ENCODE measurements around the gene REXO5. TPM values are rescaled to one million over a fixed set of nuclear protein-coding genes. Genes with fewer than 3 reads are reported as not detected.

The REXO5 gene
- total and polyA plus RNA-seq, 8 donors = 0.88 to 4.9 (median 2.1) TPM

- peak; percentile 67 to 82 (median 74) for ATAC-seq
- no peak for FAIRE-seq
- 38 to 40% methylated on average over 2 of the region's 2 CpGs for WGBS, 2 donors
- Histone ChIP-seq H3K27me3 (no peaks in the 10 kb centered on the region), H3K4me1 (peaks cover 5 to 14% (median 5%) of the 10 kb centered on the region in 3 donors), H3K27ac (peak overlapping the region in 3 of 4 donors; percentile 9 to 34 (median 10)), H3K9me3 (no peaks in the 10 kb centered on the region), H3K4me3 (no peak overlapping the region), H3K36me3 (no peaks in the 10 kb centered on the region)
- TF ChIP-seq, protein P1, sequence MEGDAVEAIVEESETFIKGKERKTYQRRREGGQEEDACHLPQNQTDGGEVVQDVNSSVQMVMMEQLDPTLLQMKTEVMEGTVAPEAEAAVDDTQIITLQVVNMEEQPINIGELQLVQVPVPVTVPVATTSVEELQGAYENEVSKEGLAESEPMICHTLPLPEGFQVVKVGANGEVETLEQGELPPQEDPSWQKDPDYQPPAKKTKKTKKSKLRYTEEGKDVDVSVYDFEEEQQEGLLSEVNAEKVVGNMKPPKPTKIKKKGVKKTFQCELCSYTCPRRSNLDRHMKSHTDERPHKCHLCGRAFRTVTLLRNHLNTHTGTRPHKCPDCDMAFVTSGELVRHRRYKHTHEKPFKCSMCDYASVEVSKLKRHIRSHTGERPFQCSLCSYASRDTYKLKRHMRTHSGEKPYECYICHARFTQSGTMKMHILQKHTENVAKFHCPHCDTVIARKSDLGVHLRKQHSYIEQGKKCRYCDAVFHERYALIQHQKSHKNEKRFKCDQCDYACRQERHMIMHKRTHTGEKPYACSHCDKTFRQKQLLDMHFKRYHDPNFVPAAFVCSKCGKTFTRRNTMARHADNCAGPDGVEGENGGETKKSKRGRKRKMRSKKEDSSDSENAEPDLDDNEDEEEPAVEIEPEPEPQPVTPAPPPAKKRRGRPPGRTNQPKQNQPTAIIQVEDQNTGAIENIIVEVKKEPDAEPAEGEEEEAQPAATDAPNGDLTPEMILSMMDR (IDR thresholded peaks at IDR 0.05) = no peak
- intact Hi-C loops (cut with DNase I) = no loop called here
- peak in 4 of 6 donors; percentile 31 to 53 (median 38) for DNase-seq
Measured at GRCh38 chr16:20851601-20852000, 45.3 kb downstream of the REXO5 start.

GRCh38 chr16:20853143-20853542 lies 46.8 kb downstream of the REXO5 start:
- intact Hi-C loops (cut with DNase I) = no loop called here
- Histone ChIP-seq H3K4me3 (no peak overlapping the region), H3K9me3 (no peaks in the 10 kb centered on the region), H3K27ac (no peak overlapping the region), H3K27me3 (no peaks in the 10 kb centered on the region), H3K36me3 (no peaks in the 10 kb centered on the region), H3K4me1 (peaks cover 5 to 14% (median 5%) of the 10 kb centered on the region in 3 donors)
- ATAC-seq (no peak), DNase-seq (no peak), FAIRE-seq (no peak)
- TF ChIP-seq, protein P1 (IDR thresholded peaks at IDR 0.05) = no peak
- 77 to 79% methylated on average over 5 of the region's 5 CpGs for WGBS, 2 donors

- intact Hi-C loops (cut with DNase I) = no loop called here
- Histone ChIP-seq H3K4me3 (no peak overlapping the region), H3K9me3 (no peaks in the 10 kb centered on the region), H3K36me3 (no peaks in the 10 kb centered on the region), H3K27me3 (no peaks in the 10 kb centered on the region), H3K4me1 (peaks cover 5 to 14% (median 5%) of the 10 kb centered on the region in 3 donors), H3K27ac (no peak overlapping the region)
- no peak for ATAC-seq
- WGBS, 2 donors = 89 to 93% methylated on average over 3 of the region's 3 CpGs
- TF ChIP-seq, protein P1 (IDR thresholded peaks at IDR 0.05) = no peak
- DNase-seq = no peak
- FAIRE-seq = no peak
Measured at GRCh38 chr16:20853981-20854620, 47.8 kb downstream of the REXO5 start.

DNA sequence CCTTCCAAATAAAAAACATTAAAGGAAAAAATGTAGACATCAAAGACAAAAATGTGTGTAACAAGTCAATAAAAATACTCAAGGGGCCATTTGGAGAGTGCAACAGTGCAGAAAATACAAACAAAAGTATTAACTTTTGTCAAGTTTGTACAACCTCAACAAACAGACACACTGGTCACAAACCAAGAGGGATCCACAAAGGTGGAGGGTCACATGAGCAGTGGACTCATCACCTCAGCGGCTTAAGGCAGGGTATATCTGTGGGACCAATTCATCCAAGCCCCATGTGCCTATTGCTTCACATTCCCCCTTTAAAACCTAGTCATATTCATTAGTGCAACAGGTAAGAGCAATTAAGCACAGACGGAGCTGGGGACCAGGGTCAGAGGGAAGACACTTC lies 48.6 kb downstream of the REXO5 start:
- Histone ChIP-seq H3K4me3 (no peak overlapping the region), H3K27ac (no peak overlapping the region), H3K4me1 (peaks cover 5 to 14% (median 5%) of the 10 kb centered on the region in 3 donors), H3K9me3 (no peaks in the 10 kb centered on the region), H3K36me3 (no peaks in the 10 kb centered on the region), H3K27me3 (no peaks in the 10 kb centered on the region)
- intact Hi-C loops (cut with DNase I) = no loop called here
- FAIRE-seq (no peak), DNase-seq (no peak), ATAC-seq (no peak)
- TF ChIP-seq, protein P1 (IDR thresholded peaks at IDR 0.05) = no peak
- 96 to 97% methylated on average over 2 of the region's 2 CpGs for WGBS, 2 donors

GRCh38 chr16:20857281-20857680 lies 51.0 kb downstream of the REXO5 start:
- no peaks in the 10 kb centered on the region for H3K4me1 ChIP-seq
- FAIRE-seq (no peak), ATAC-seq (no peak), DNase-seq (no peak)
- H3K27me3 ChIP-seq = no peaks in the 10 kb centered on the region
- TF ChIP-seq, protein P1 (IDR thresholded peaks at IDR 0.05) = no peak
- H3K27ac ChIP-seq = no peak overlapping the region
- no peak overlapping the region for H3K4me3 ChIP-seq
- H3K36me3 ChIP-seq = peaks cover 0 to 8% (median 3%) of the 10 kb centered on the region in 3 donors
- WGBS, 2 donors = 77 to 86% methylated on average over 2 of the region's 2 CpGs
- intact Hi-C loops (cut with DNase I) = no loop called here
- no peaks in the 10 kb centered on the region for H3K9me3 ChIP-seq
